SU-DHL-6 (cell line): ENCODE data around the gene PRSS2.

Experiments
- CTCF ChIP-seq: fragments of 200-600 bp; sonication (generic); IDR thresholded peaks from one replicate; pipeline ENCODE4 v1.5.1; 2017; ENCODE audit warnings: antibody characterized with exemption, mild to moderate bottlenecking, low read length, moderate library complexity; ENCODE audit not compliant: insufficient read depth, poor library complexity, severe bottlenecking
- EZH2phosphoT487 ChIP-seq: fragments of 200-600 bp; sonication (generic), shearing (Covaris generic); conservative IDR thresholded peaks from 2 replicates; pipeline ENCODE4 v1.6.1; 2018; ENCODE audit warnings: mild to moderate bottlenecking, antibody characterized with exemption, low read length, moderate library complexity, mixed read lengths

DNA sequence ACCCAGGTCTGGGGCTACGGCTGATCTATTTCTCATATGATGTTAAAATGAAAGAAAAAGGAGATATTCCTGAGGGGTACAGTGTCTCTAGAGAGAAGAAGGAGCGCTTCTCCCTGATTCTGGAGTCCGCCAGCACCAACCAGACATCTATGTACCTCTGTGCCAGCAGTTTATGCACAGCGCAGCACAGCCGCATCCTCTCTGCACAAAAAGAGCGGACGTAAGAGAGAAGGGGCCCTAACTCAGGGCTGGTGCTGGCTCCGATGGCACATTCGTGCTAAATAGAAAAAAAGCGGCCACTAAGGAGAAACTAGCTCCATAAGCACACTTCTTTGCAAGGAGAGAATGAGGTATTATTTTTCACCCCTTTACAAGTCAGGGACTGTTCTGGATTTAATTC, 49.8 kb upstream of the PRSS2 start:
- TF ChIP-seq CTCF (no peak), EZH2phosphoT487 (no peak)
